HCT116 (cell line): ENCODE measurements around the gene PVALEF. TPM values are rescaled to one million over a fixed set of nuclear protein-coding genes. Genes with fewer than 3 reads are reported as not detected.

ENCODE experiments used
- ATAC-seq: fragments of 200-7000 bp; cut with Tn5 transposase; 2 replicates; pipeline ENCODE4 v1.9.1; 2020; ENCODE audit warnings: mild to moderate bottlenecking, moderate library complexity
- BruUV-seq: library from RNA; stranded (reverse); fragments of 400-500 nt; replicated peaks from 2 replicates; lab custom pipeline; 2021; lab: Mats Ljungman, UMichigan
- CTCF ChIA-PET: fragments of 300-600 bp; sonication (Branson Sonifier 250); formaldehyde crosslinking; loops from one replicate; lab custom pipeline; 2021; ENCODE audit warnings: antibody characterized with exemption; lab: Charles Lee
- POLR2A ChIA-PET: fragments of 300-600, 350-600 bp; sonication (Branson Sonifier 250); formaldehyde crosslinking; loops from one replicate; lab custom pipeline; 2021; ENCODE audit warnings: antibody characterized with exemption; lab: Charles Lee
- RAD21 ChIA-PET, 2 experiments: fragments of 300-600 bp; sonication (Branson Sonifier 250); formaldehyde crosslinking; loops; one replicate each; lab custom pipeline; 2023; ENCODE audit warnings: low total read pairs in 2 of 2; ENCODE audit not compliant: uncharacterized antibody in 2 of 2, unreplicated experiment in 2 of 2, low non-redundant PET in 1 of 2; lab: Charles Lee
- DNase-seq: peaks from one replicate; pipeline ENCODE4 v3.0.0-alpha.2; 2010; ENCODE audit warnings: low read depth, low spot score
- H2AFZ ChIP-seq: fragments of 200-600 bp; shearing (Covaris generic), sonication (generic); 2 replicates; pipeline ENCODE4 v1.6.1; 2017; ENCODE audit warnings: low read depth, mixed run types, mixed read lengths, antibody characterized with exemption, low read length; ENCODE audit not compliant: poor library complexity, severe bottlenecking
- H3K27ac ChIP-seq: 2 replicates; pipeline ENCODE4 v1.5.1; 2012; ENCODE audit warnings: low read depth, low read length
- H3K27me3 ChIP-seq: fragments of 200-600 bp; sonication (generic); 2 replicates; pipeline ENCODE4 v1.6.1; 2016; ENCODE audit warnings: mixed run types, low read length, mixed read lengths; ENCODE audit not compliant: insufficient read depth
- H3K36me3 ChIP-seq, 2 experiments: fragments of 200-500 bp in 1 of 2; fragments of 200-600 bp in 1 of 2; sonication (Bioruptor generic) in 1 of 2; sonication (generic) in 1 of 2; 2 replicates each; pipeline versions ENCODE4 v1.5.1 to v1.6.1; 2014 to 2016; ENCODE audit warnings: low read length in 2 of 2, inconsistent platforms in 1 of 2, mixed read lengths in 1 of 2, mixed run types in 1 of 2; ENCODE audit not compliant: insufficient read depth in 2 of 2, control insufficient read depth in 1 of 2
- H3K4me1 ChIP-seq, 2 experiments: fragments of 200-600 bp in 1 of 2; sonication (generic) in 1 of 2; 2 replicates each; pipeline versions ENCODE4 v1.5.1 to v1.6.1; 2012 to 2017; ENCODE audit warnings: low read length in 2 of 2, inconsistent platforms in 1 of 2, mild to moderate bottlenecking in 1 of 2, mixed read lengths in 1 of 2, mixed run types in 1 of 2, moderate library complexity in 1 of 2; ENCODE audit not compliant: insufficient read depth in 2 of 2, control insufficient read depth in 1 of 2
- H3K4me2 ChIP-seq: fragments of 200-600 bp; sonication (generic); 2 replicates; pipeline ENCODE4 v1.6.1; 2017; ENCODE audit warnings: mixed run types, low read length, mixed read lengths
- H3K4me3 ChIP-seq, 2 experiments: fragments of 200-600 bp in 1 of 2; sonication (generic) in 1 of 2; replicated peaks in 1 of 2; 2 replicates each; pipeline ENCODE4 v1.5.1; 2011 to 2016; ENCODE audit warnings: low read length in 2 of 2, control low read depth in 1 of 2, low read depth in 1 of 2, mild to moderate bottlenecking in 1 of 2, mixed read lengths in 1 of 2, mixed run types in 1 of 2
- H3K79me2 ChIP-seq: fragments of 200-600 bp; sonication (generic); 2 replicates; pipeline ENCODE4 v1.6.1; 2017; ENCODE audit warnings: mild to moderate bottlenecking, mixed run types, low read length, moderate library complexity, mixed read lengths; ENCODE audit not compliant: insufficient read depth
- H3K9ac ChIP-seq: fragments of 200-600 bp; sonication (generic); 2 replicates; pipeline ENCODE4 v1.6.1; 2016; ENCODE audit warnings: low read length, mixed read lengths
- H3K9me2 ChIP-seq: fragments of 200-600 bp; sonication (generic), shearing (Covaris generic); 2 replicates; pipeline ENCODE4 v1.6.1; 2017; ENCODE audit warnings: mixed run types, mild to moderate bottlenecking, moderate library complexity; ENCODE audit not compliant: insufficient read depth
- H3K9me3 ChIP-seq, 2 experiments: fragments of 200-500 bp in 1 of 2; fragments of 200-600 bp in 1 of 2; sonication (Bioruptor generic) in 1 of 2; sonication (generic) in 1 of 2; 2 replicates each; pipeline ENCODE4 v1.6.1; 2014 to 2017; ENCODE audit warnings: low read length in 2 of 2, mixed read lengths in 2 of 2, inconsistent platforms in 1 of 2, low read depth in 1 of 2, mild to moderate bottlenecking in 1 of 2, mixed run types in 1 of 2, moderate library complexity in 1 of 2; ENCODE audit not compliant: control insufficient read depth in 1 of 2, insufficient read depth in 1 of 2
- H4K20me1 ChIP-seq: fragments of 200-600 bp; sonication (generic), shearing (Covaris generic); 2 replicates; pipeline ENCODE4 v1.6.1; 2017; ENCODE audit warnings: mixed run types, mild to moderate bottlenecking, moderate library complexity; ENCODE audit not compliant: insufficient read depth
- CBX3 ChIP-seq: IDR thresholded peaks from 2 replicates; pipeline ENCODE4 v1.6.1; 2012; ENCODE audit warnings: low read depth
- CEBPB ChIP-seq: IDR thresholded peaks from 2 replicates; pipeline ENCODE4 v1.6.1; 2012; ENCODE audit warnings: low read depth
- CTCF ChIP-seq, 3 experiments: fragments of 200-600 bp in 1 of 3; sonication (generic) in 1 of 3; IDR thresholded peaks in 2 of 3; conservative IDR thresholded peaks in 1 of 3; 2 replicates each; pipeline ENCODE4 v1.5.1; 2012 to 2017; ENCODE audit warnings: low read depth in 2 of 3, low read length in 2 of 3, antibody characterized with exemption in 1 of 3, borderline replicate concordance in 1 of 3, control low read depth in 1 of 3, mild to moderate bottlenecking in 1 of 3, mixed read lengths in 1 of 3, mixed run types in 1 of 3, moderate library complexity in 1 of 3; ENCODE audit not compliant: insufficient read depth in 1 of 3
- EGR1 ChIP-seq: IDR thresholded peaks from 2 replicates; pipeline ENCODE4 v1.6.1; 2012; ENCODE audit warnings: low read depth
- ELF1 ChIP-seq: IDR thresholded peaks from 2 replicates; pipeline ENCODE4 v1.6.1; 2012; ENCODE audit warnings: low read depth, borderline replicate concordance
- EZH2phosphoT487 ChIP-seq: fragments of 200-600 bp; IDR thresholded peaks from 2 replicates; pipeline ENCODE4 v1.6.1; 2018; ENCODE audit warnings: antibody characterized with exemption, borderline replicate concordance
- FOSL1 ChIP-seq: IDR thresholded peaks from 2 replicates; pipeline ENCODE4 v1.6.1; 2012; ENCODE audit warnings: low read depth
- JUND ChIP-seq: IDR thresholded peaks from 2 replicates; pipeline ENCODE4 v1.6.1; 2012
- POLR2A ChIP-seq: IDR thresholded peaks from 2 replicates; pipeline ENCODE4 v1.7.0; 2011; ENCODE audit warnings: borderline replicate concordance; ENCODE audit not compliant: insufficient read depth, insufficient read length; ENCODE audit errors: extremely low read depth
- POLR2AphosphoS5 ChIP-seq: IDR thresholded peaks from 2 replicates; pipeline ENCODE4 v1.6.1; 2011; ENCODE audit warnings: mild to moderate bottlenecking, low read depth, low read length, moderate library complexity
- SIN3A ChIP-seq: IDR thresholded peaks from 2 replicates; pipeline ENCODE4 v1.6.1; 2012; ENCODE audit warnings: low read depth
- SP1 ChIP-seq: IDR thresholded peaks from 2 replicates; pipeline ENCODE4 v1.6.1; 2012; ENCODE audit warnings: low read depth
- SRF ChIP-seq: IDR thresholded peaks from 2 replicates; pipeline ENCODE4 v1.6.1; 2012; ENCODE audit warnings: low read depth
- TCF7L2 ChIP-seq: IDR thresholded peaks from 2 replicates; pipeline ENCODE4 v1.7.0; 2011; ENCODE audit warnings: borderline replicate concordance, inconsistent platforms; ENCODE audit not compliant: insufficient read depth, insufficient read length; ENCODE audit errors: extremely low read depth
- ZNF274 ChIP-seq: fragments of 200-500 bp; sonication (Bioruptor generic); IDR thresholded peaks from 2 replicates; pipeline ENCODE4 v1.6.1; 2014; ENCODE audit warnings: mild to moderate bottlenecking, low read depth, low read length, inconsistent platforms
- intact Hi-C: fragments of 100-400 bp; cut with micrococcal nuclease; formaldehyde crosslinking; loops from 2 replicates; pipeline ENCODE4 v1.10.0; 2022
- total RNA-seq: library from RNA; stranded (reverse); gene quantifications from one replicate; pipeline ENCODE4 v1.2.1, GENCODE V29; 2021; ENCODE audit not compliant: unreplicated experiment
- TF ChIP-seq, protein P1 (sequence below): IDR thresholded peaks from 2 replicates; pipeline ENCODE4 v1.6.1; 2012
- TF ChIP-seq, protein P2 (sequence below): IDR thresholded peaks from 2 replicates; pipeline ENCODE4 v1.6.1; 2011; ENCODE audit warnings: mild to moderate bottlenecking, low read length, moderate library complexity; ENCODE audit not compliant: insufficient replicate concordance; ENCODE audit errors: extremely low read depth

PVALEF gene
- total RNA-seq, 1 experiment from 2014 or later: not detected

DNA sequence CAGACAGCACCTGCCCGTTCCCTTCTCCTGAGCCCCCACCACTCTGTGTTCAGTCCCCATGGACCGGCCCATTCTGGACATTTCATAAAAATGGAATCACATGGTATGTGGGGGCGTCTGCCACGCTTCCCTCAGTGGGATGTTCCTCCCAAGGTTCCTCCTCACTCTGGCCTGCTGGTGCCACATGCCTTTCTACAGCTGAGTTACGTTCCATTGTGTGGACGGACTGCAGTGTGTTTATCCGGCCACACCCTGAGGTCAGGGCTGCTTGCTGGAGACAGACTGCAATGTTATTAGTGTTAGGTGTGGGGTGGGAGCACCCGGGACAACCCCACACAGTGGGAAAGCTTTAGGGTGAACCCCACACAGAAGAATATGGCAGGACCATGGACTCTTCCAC is 6.6 kb downstream of the PVALEF start:
- intact Hi-C loops: no loop called here
- no peak overlapping the region for H3K27ac ChIP-seq
- BruUV-seq: no TSS peak
- RAD21 ChIA-PET: no interaction called here
- TF ChIP-seq SIN3A (no peak), SP1 (no peak), POLR2AphosphoS5 (no peak), EGR1 (no peak), ELF1 (no peak), TCF7L2 (no peak), ZNF274 (no peak)
- TF ChIP-seq, protein P1, sequence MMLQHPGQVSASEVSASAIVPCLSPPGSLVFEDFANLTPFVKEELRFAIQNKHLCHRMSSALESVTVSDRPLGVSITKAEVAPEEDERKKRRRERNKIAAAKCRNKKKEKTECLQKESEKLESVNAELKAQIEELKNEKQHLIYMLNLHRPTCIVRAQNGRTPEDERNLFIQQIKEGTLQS: no peak
- ATAC-seq: no peak
- H3K9me3 ChIP-seq: peaks cover 0 to 6% of the 10 kb centered on the region in 2 experiments; a peak in 1 of 4 replicates
- H3K4me3 ChIP-seq: no peak overlapping the region
- H3K4me1 ChIP-seq: no peaks in the 10 kb centered on the region
- no peak for DNase-seq
- no peak overlapping the region for H3K4me2 ChIP-seq
- H3K27me3 ChIP-seq: no peaks in the 10 kb centered on the region
- CTCF ChIA-PET: no interaction called here
- POLR2A ChIA-PET: no interaction called here
- H4K20me1 ChIP-seq: no peaks in the 10 kb centered on the region
- H3K9me2 ChIP-seq: no peaks in the 10 kb centered on the region
- no peaks in the 10 kb centered on the region for H3K36me3 ChIP-seq
- no peak overlapping the region for H3K9ac ChIP-seq
- H3K79me2 ChIP-seq: no peaks in the 10 kb centered on the region
- no peak overlapping the region for H2AFZ ChIP-seq

DNA sequence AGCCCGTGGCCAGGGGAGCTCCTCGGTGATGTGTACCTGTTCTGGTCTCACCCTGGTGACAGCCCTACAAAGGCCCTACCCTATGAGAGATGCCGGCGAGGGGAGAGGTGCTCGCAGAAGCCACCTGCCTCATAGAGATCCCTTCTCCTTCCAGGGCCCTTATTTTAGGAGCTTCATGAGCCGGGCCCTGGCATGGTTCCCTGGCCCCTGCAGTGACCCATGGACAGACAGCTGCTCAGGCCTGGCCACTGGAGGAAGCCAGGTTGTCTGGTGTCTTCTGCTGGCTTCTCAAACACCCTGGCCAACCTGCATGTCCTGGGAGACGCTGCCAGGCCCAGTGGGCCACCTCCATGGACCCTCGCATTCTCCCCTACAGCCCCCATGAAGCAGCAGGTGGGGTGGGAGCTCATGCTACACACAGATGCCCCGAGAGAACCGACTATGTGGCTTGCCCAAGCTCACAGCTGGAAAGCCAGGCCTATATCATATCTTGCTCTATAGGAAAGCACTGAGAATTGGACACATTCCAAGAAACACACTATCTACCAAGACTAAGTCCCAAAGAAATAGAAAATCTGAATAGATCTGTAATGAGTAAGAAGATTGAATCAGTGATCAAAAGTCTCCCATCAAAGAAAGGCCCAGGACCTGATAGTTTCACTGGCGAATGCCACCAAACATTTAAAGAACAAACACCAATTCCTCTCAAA is 7.9 kb downstream of the PVALEF start:
- Histone ChIP-seq H3K4me2 (no peak overlapping the region), H3K36me3 (no peaks in the 10 kb centered on the region), H3K4me1 (no peaks in the 10 kb centered on the region), H3K79me2 (no peaks in the 10 kb centered on the region), H4K20me1 (no peaks in the 10 kb centered on the region), H3K4me3 (no peak overlapping the region), H2AFZ (no peak overlapping the region), H3K27me3 (no peaks in the 10 kb centered on the region), H3K9me2 (no peaks in the 10 kb centered on the region), H3K9ac (no peak overlapping the region), H3K27ac (no peak overlapping the region), H3K9me3 (peaks cover 0 to 6% of the 10 kb centered on the region in 2 experiments; a peak in 1 of 4 replicates)
- ATAC-seq: no peak
- intact Hi-C loops: no loop called here
- CTCF ChIA-PET: no interaction called here
- POLR2A ChIA-PET: no interaction called here
- RAD21 ChIA-PET: no interaction called here
- no TSS peak for BruUV-seq
- TF ChIP-seq EGR1 (no peak), CEBPB (no peak), SP1 (no peak), FOSL1 (no peak), SRF (no peak), TCF7L2 (no peak), POLR2AphosphoS5 (no peak), EZH2phosphoT487 (no peak), CTCF (IDR thresholded peaks at IDR 0.05 in 2 of 3, conservative IDR thresholded peaks at IDR 0.05 in 1 of 3; ENCODE audit: borderline replicate concordance in 1 of 3, insufficient read depth in 1 of 3, low read depth in 2 of 3, low read length in 2 of 3) (no peak), POLR2A (no peak), JUND (no peak), CBX3 (no peak), ZNF274 (no peak)
- TF ChIP-seq, protein P2, sequence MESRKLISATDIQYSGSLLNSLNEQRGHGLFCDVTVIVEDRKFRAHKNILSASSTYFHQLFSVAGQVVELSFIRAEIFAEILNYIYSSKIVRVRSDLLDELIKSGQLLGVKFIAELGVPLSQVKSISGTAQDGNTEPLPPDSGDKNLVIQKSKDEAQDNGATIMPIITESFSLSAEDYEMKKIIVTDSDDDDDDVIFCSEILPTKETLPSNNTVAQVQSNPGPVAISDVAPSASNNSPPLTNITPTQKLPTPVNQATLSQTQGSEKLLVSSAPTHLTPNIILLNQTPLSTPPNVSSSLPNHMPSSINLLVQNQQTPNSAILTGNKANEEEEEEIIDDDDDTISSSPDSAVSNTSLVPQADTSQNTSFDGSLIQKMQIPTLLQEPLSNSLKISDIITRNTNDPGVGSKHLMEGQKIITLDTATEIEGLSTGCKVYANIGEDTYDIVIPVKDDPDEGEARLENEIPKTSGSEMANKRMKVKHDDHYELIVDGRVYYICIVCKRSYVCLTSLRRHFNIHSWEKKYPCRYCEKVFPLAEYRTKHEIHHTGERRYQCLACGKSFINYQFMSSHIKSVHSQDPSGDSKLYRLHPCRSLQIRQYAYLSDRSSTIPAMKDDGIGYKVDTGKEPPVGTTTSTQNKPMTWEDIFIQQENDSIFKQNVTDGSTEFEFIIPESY: no peak
- no peak for DNase-seq
